H9 (cell line): ENCODE measurements around the gene MRTO4. TPM values are rescaled to one million over a fixed set of nuclear protein-coding genes. Genes with fewer than 3 reads are reported as not detected.

Source experiments
- DNase-seq: peaks from one replicate; pipeline ENCODE4 v3.0.0-alpha.2; 2017
- H2AFZ ChIP-seq: one replicate; pipeline ENCODE4 v1.6.1; 2013; ENCODE audit warnings: mild to moderate bottlenecking, low read length, control low read depth, moderate library complexity
- H2AK5ac ChIP-seq: 2 replicates; pipeline ENCODE4 v1.6.1; 2013; ENCODE audit warnings: low read length, control low read depth, mixed read lengths; ENCODE audit not compliant: insufficient read length
- H2BK120ac ChIP-seq: one replicate; pipeline ENCODE4 v1.6.1; 2013; ENCODE audit warnings: low read depth, mild to moderate bottlenecking, low read length, control low read depth, inconsistent platforms; ENCODE audit not compliant: poor library complexity, severe bottlenecking
- H2BK12ac ChIP-seq: 2 replicates; pipeline ENCODE4 v1.6.1; 2013; ENCODE audit warnings: low read length, control low read depth, mixed read lengths, low read depth; ENCODE audit not compliant: insufficient read length
- H2BK15ac ChIP-seq: 2 replicates; pipeline ENCODE4 v1.6.1; 2013; ENCODE audit warnings: low read depth, low read length, control low read depth
- H2BK20ac ChIP-seq: one replicate; pipeline ENCODE4 v1.6.1; 2013; ENCODE audit warnings: low read depth, mild to moderate bottlenecking, low read length, control low read depth, inconsistent platforms; ENCODE audit not compliant: poor library complexity, severe bottlenecking
- H2BK5ac ChIP-seq: 2 replicates; pipeline ENCODE4 v1.6.1; 2013; ENCODE audit warnings: low read length, control low read depth, mixed read lengths; ENCODE audit not compliant: insufficient read length
- H3K14ac ChIP-seq: 2 replicates; pipeline ENCODE4 v1.6.1; 2013; ENCODE audit warnings: low read length, control low read depth; ENCODE audit not compliant: insufficient read depth
- H3K18ac ChIP-seq: 2 replicates; pipeline ENCODE4 v1.6.1; 2013; ENCODE audit warnings: low read depth, mild to moderate bottlenecking, mixed read lengths, low read length, control low read depth; ENCODE audit not compliant: insufficient read length
- H3K23ac ChIP-seq: 2 replicates; pipeline ENCODE4 v1.6.1; 2013; ENCODE audit warnings: low read length, control low read depth, mixed read lengths, low read depth; ENCODE audit not compliant: insufficient read length
- H3K23me2 ChIP-seq: 2 replicates; pipeline ENCODE4 v1.6.1; 2013; ENCODE audit warnings: low read depth, mild to moderate bottlenecking, mixed read lengths, low read length, control low read depth; ENCODE audit not compliant: insufficient read length, poor library complexity, severe bottlenecking
- H3K27ac ChIP-seq: 2 replicates; pipeline ENCODE4 v1.5.1; 2013; ENCODE audit warnings: low read length, control low read depth, mixed read lengths, low read depth; ENCODE audit not compliant: insufficient read length
- H3K27me3 ChIP-seq: 2 replicates; pipeline ENCODE4 v1.6.1; 2013; ENCODE audit warnings: low read length, control low read depth, inconsistent platforms; ENCODE audit not compliant: insufficient read depth
- H3K4ac ChIP-seq: 2 replicates; pipeline ENCODE4 v1.6.1; 2013; ENCODE audit warnings: low read depth, mild to moderate bottlenecking, control low read depth, inconsistent platforms, low read length, moderate library complexity
- H3K4me1 ChIP-seq: 2 replicates; pipeline ENCODE4 v1.6.1; 2013; ENCODE audit warnings: low read length, control low read depth, inconsistent platforms; ENCODE audit not compliant: insufficient read depth
- H3K4me2 ChIP-seq: 2 replicates; pipeline ENCODE4 v1.6.1; 2013; ENCODE audit warnings: low read length, control low read depth, mixed read lengths; ENCODE audit not compliant: insufficient read length, insufficient read depth
- H3K56ac ChIP-seq: 2 replicates; pipeline ENCODE4 v1.6.1; 2013; ENCODE audit warnings: low read depth, mild to moderate bottlenecking, mixed read lengths, low read length, control low read depth; ENCODE audit not compliant: insufficient read length
- H3K79me1 ChIP-seq: 2 replicates; pipeline ENCODE4 v1.6.1; 2013; ENCODE audit warnings: low read depth, mild to moderate bottlenecking, moderate library complexity, low read length, control low read depth, inconsistent platforms; ENCODE audit not compliant: insufficient read depth, poor library complexity, severe bottlenecking
- H3K79me2 ChIP-seq: 2 replicates; pipeline ENCODE4 v1.6.1; 2013; ENCODE audit warnings: low read length, control low read depth, inconsistent platforms; ENCODE audit not compliant: insufficient read depth
- H3K9ac ChIP-seq: 2 replicates; pipeline ENCODE4 v1.6.1; 2013; ENCODE audit warnings: low read length, control low read depth, mixed read lengths; ENCODE audit not compliant: insufficient read length; ENCODE audit errors: extremely low read depth
- H3K9me3 ChIP-seq: one replicate; pipeline ENCODE4 v1.6.1; 2013; ENCODE audit warnings: low read depth, low read length, inconsistent platforms; ENCODE audit not compliant: control insufficient read depth
- H3T11ph ChIP-seq: one replicate; pipeline ENCODE4 v1.6.1; 2013; ENCODE audit warnings: mild to moderate bottlenecking, low read length, control low read depth, inconsistent platforms
- H4K20me1 ChIP-seq: one replicate; pipeline ENCODE4 v1.6.1; 2013; ENCODE audit not compliant: control insufficient read depth, insufficient read length, insufficient read depth
- H4K5ac ChIP-seq: 2 replicates; pipeline ENCODE4 v1.6.1; 2013; ENCODE audit warnings: low read depth, mild to moderate bottlenecking, mixed read lengths, low read length, control low read depth; ENCODE audit not compliant: insufficient read length
- H4K8ac ChIP-seq: replicated peaks from 2 replicates; pipeline ENCODE4 v1.6.1; 2013; ENCODE audit warnings: low read length, control low read depth, mixed read lengths, low read depth; ENCODE audit not compliant: insufficient read length
- H4K91ac ChIP-seq: 2 replicates; pipeline ENCODE4 v1.6.1; 2013; ENCODE audit warnings: low read depth, mild to moderate bottlenecking, moderate library complexity, mixed read lengths, low read length, control low read depth; ENCODE audit not compliant: insufficient read length
- H3K27ac Mint-ChIP-seq, 3 experiments: 2 replicates in 2 of 3; 3 replicates in 1 of 3; pipeline ENCODE4 v1.8.0; 2020 to 2021; ENCODE audit warnings: mixed read lengths in 3 of 3, mild to moderate bottlenecking in 1 of 3, moderate library complexity in 1 of 3
- H3K27me3 Mint-ChIP-seq: 2 replicates; pipeline ENCODE4 v1.8.0; 2021; ENCODE audit warnings: low read depth, mild to moderate bottlenecking, moderate library complexity, mixed read lengths
- H3K36me3 Mint-ChIP-seq, 3 experiments: 2 replicates in 2 of 3; 3 replicates in 1 of 3; pipeline ENCODE4 v1.8.0; 2020 to 2021; ENCODE audit warnings: low read depth in 3 of 3, mixed read lengths in 3 of 3; ENCODE audit not compliant: insufficient read depth in 1 of 3
- H3K4me1 Mint-ChIP-seq, 2 experiments: 2 replicates each; pipeline ENCODE4 v1.8.0; 2020; ENCODE audit warnings: mixed read lengths in 2 of 2
- H3K4me3 Mint-ChIP-seq, 2 experiments: 2 replicates in 1 of 2; 3 replicates in 1 of 2; pipeline ENCODE4 v1.8.0; 2020 to 2021; ENCODE audit warnings: mild to moderate bottlenecking in 2 of 2, mixed read lengths in 2 of 2, moderate library complexity in 1 of 2
- H3K9me3 Mint-ChIP-seq, 2 experiments: 2 replicates in 1 of 2; 3 replicates in 1 of 2; pipeline ENCODE4 v1.8.0; 2020; ENCODE audit warnings: mild to moderate bottlenecking in 2 of 2, mixed read lengths in 2 of 2, moderate library complexity in 1 of 2
- CTCF ChIP-seq: fragments of 200-600 bp; sonication (generic); conservative IDR thresholded peaks from 3 replicates; pipeline ENCODE4 v1.8.0; 2021; ENCODE audit warnings: antibody characterized with exemption, mild to moderate bottlenecking
- WGBS: extraction: QIAGEN DNeasy Blood & Tissue Kit; methylation state at CpG from one replicate; pipeline ENCODE4 v1.1.7; 2013; ENCODE audit warnings: missing lambda C conversion rate, low lambda C conversion rate, mixed read lengths; ENCODE audit not compliant: insufficient read length; ENCODE audit errors: extremely low coverage; 5-methylcytosine and 5-hydroxymethylcytosine counted together
- total RNA-seq: library from RNA; stranded (reverse); gene quantifications from 2 replicates; pipeline ENCODE4 v1.2.1, GENCODE V29; 2021

Gene MRTO4
- total RNA-seq, 1 experiment from 2014 or later = 78.3 TPM

- WGBS = no CpG with 5 or more reads among the region's 6 CpGs
- Histone ChIP-seq H3K27me3 (no peaks in the 10 kb centered on the region), H4K8ac (no peak overlapping the region), H3K79me2 (peaks cover 60% of the 10 kb centered on the region), H4K91ac (no peak overlapping the region), H3K9me3 (no peaks in the 10 kb centered on the region), H3K9ac (no peak overlapping the region), H2AK5ac (no peak overlapping the region), H2BK20ac (no peak overlapping the region), H3T11ph (no peak overlapping the region), H2AFZ (no peak overlapping the region), H3K27ac (no peak overlapping the region), H3K23ac (no peak overlapping the region), H3K79me1 (peaks cover 17% of the 10 kb centered on the region), H3K4me2 (no peak overlapping the region), H2BK5ac (no peak overlapping the region), H2BK120ac (no peak overlapping the region), H3K18ac (no peak overlapping the region), H2BK12ac (no peak overlapping the region), H4K5ac (no peak overlapping the region), H3K56ac (no peak overlapping the region), H4K20me1 (no peaks in the 10 kb centered on the region), H3K14ac (no peak overlapping the region), H3K23me2 (peaks cover 4% of the 10 kb centered on the region), H3K4ac (no peak overlapping the region), H2BK15ac (no peak overlapping the region), H3K4me1 (no peaks in the 10 kb centered on the region; the same call in 1 of the 2 replicates)
- TF ChIP-seq CTCF = no peak
- Mint-ChIP-seq H3K27ac (peak overlapping the region in 2 of 3 experiments; percentile 68 to 75; a peak in 3 of 7 replicates), H3K4me3 (no peak overlapping the region), H3K9me3 (no peaks in the 10 kb centered on the region), H3K27me3 (no peaks in the 10 kb centered on the region), H3K4me1 (peaks cover 14 to 15% of the 10 kb centered on the region in 2 experiments), H3K36me3 (peaks cover 3 to 9% (median 9%) of the 10 kb centered on the region in 3 experiments; a peak in 6 of 7 replicates)
- DNase-seq = no peak
Measured at GRCh38 chr1:19204446-19205266, 46.9 kb upstream of the MRTO4 start.
